Measurements from ENCODE around the gene C4A. TPM values are rescaled to one million over a fixed set of nuclear protein-coding genes. Genes with fewer than 3 reads are reported as not detected.
"Not testable (repeated sequence)": the region's sequence is repeated elsewhere in the genome, so short reads cannot be mapped to it uniquely, and the experiment has no call there.

Gene C4A
- total RNA-seq, 1 donor from 2014 or later, result 71.1 TPM

GRCh38 chr6:31979238-31979898 is 2.5 kb upstream of the C4A start:
- peak; percentile 22 for DNase-seq (ENCODE audit: low spot score)

- peak; percentile 38 for DNase-seq (ENCODE audit: low spot score)
These were observed 1.5 kb upstream of the C4A start for GRCh38 chr6:31980195-31980876.

GRCh38 chr6:31980998-31981397 is 859 bp upstream of the C4A start:
- not testable (repeated sequence) for DNase-seq (ENCODE audit: low spot score)

GRCh38 chr6:31989363-31989762 is 7.5 kb downstream of the C4A start:
- not testable (repeated sequence) for DNase-seq (ENCODE audit: low spot score)

GRCh38 chr6:31994421-31994820 is 12.6 kb downstream of the C4A start:
- DNase-seq (ENCODE audit: low spot score), result not testable (repeated sequence)

GRCh38 chr6:31996385-31996784 is 14.5 kb downstream of the C4A start:
- DNase-seq (ENCODE audit: low spot score), result not testable (repeated sequence)

- not testable (repeated sequence) for DNase-seq (ENCODE audit: low spot score)
These were observed 20.9 kb downstream of the C4A start for GRCh38 chr6:32002546-32003268.

- not testable (repeated sequence) for DNase-seq (ENCODE audit: low spot score)
These were observed 21.4 kb downstream of the C4A start for GRCh38 chr6:32003301-32003700.

- DNase-seq (ENCODE audit: low spot score), result not testable (repeated sequence)
These were observed 22.5 kb downstream of the C4A start for GRCh38 chr6:32004393-32004792.

- DNase-seq (ENCODE audit: low spot score), result not testable (repeated sequence)
These were observed 23.1 kb downstream of the C4A start for GRCh38 chr6:32004864-32005537.

- DNase-seq (ENCODE audit: low spot score), result not testable (repeated sequence)
These were observed 23.7 kb downstream of the C4A start for GRCh38 chr6:32005538-32005880.

- DNase-seq (ENCODE audit: low spot score), result not testable (repeated sequence)
These were observed 24.2 kb downstream of the C4A start for GRCh38 chr6:32005991-32006529.

GRCh38 chr6:32007086-32007485 is 25.2 kb downstream of the C4A start:
- DNase-seq (ENCODE audit: low spot score), result not testable (repeated sequence)

- DNase-seq (ENCODE audit: low spot score), result not testable (repeated sequence)
These were observed 26.2 kb downstream of the C4A start for GRCh38 chr6:32008037-32008436.

GRCh38 chr6:32008616-32009015 is 26.8 kb downstream of the C4A start:
- not testable (repeated sequence) for DNase-seq (ENCODE audit: low spot score)

GRCh38 chr6:32009537-32009936 is 27.7 kb downstream of the C4A start:
- not testable (repeated sequence) for DNase-seq (ENCODE audit: low spot score)

GRCh38 chr6:32010856-32011530 is 29.1 kb downstream of the C4A start:
- DNase-seq (ENCODE audit: low spot score), result not testable (repeated sequence)

GRCh38 chr6:32012941-32013617 is 31.2 kb downstream of the C4A start:
- DNase-seq (ENCODE audit: low spot score), result not testable (repeated sequence)

GRCh38 chr6:32013738-32014137 is 31.9 kb downstream of the C4A start:
- not testable (repeated sequence) for DNase-seq (ENCODE audit: low spot score)

GRCh38 chr6:32014547-32014946 is 32.7 kb downstream of the C4A start, which contains the start of gene C4B:
Gene C4B (plus strand): TSS chr6:32014795. CDS start chr6:32014846, 51 bp downstream.
- DNase-seq (ENCODE audit: low spot score), result not testable (repeated sequence)
